Activated CD8-positive, alpha-beta T cell treated with anti-CD3 and anti-CD28 coated beads, Interleukin-2, amount 10 ng/mL, durations not matched to agents 7 days and 5 days (primary cell): Measurements from ENCODE around the gene EYS. TPM values are rescaled to one million over a fixed set of nuclear protein-coding genes. Genes with fewer than 3 reads are reported as not detected.

ENCODE experiments used
- ATAC-seq: fragments of 150-1000 bp; cut with Tn5 transposase; one replicate; pipeline ENCODE4 v1.10.0; 2021; ENCODE audit warnings: moderate library complexity
- CTCF ChIA-PET: fragments of 350-600 bp; sonication (Branson Sonifier 250); formaldehyde crosslinking; loops from one replicate; lab custom pipeline; 2021; ENCODE audit warnings: antibody characterized with exemption; lab: Charles Lee
- POLR2A ChIA-PET: fragments of 350-600 bp; sonication (Branson Sonifier 250); formaldehyde crosslinking; loops from one replicate; lab custom pipeline; 2021; ENCODE audit warnings: antibody characterized with exemption; lab: Charles Lee
- DNase-seq: peaks from one replicate; pipeline ENCODE4 v3.0.0-alpha.2; 2020
- H3K27ac Mint-ChIP-seq: one replicate; pipeline ENCODE4 v1.8.0; 2021; ENCODE audit warnings: mild to moderate bottlenecking, mixed read lengths
- H3K27me3 Mint-ChIP-seq: one replicate; pipeline ENCODE4 v1.8.0; 2021; ENCODE audit warnings: low read depth, mixed read lengths
- H3K36me3 Mint-ChIP-seq: one replicate; pipeline ENCODE4 v1.8.0; 2021; ENCODE audit warnings: low read depth, mixed read lengths
- H3K4me1 Mint-ChIP-seq: one replicate; pipeline ENCODE4 v1.8.0; 2021; ENCODE audit warnings: low read depth, mixed read lengths
- H3K4me3 Mint-ChIP-seq: one replicate; pipeline ENCODE4 v1.8.0; 2021; ENCODE audit warnings: mild to moderate bottlenecking, mixed read lengths
- H3K9me3 Mint-ChIP-seq: one replicate; pipeline ENCODE4 v1.8.0; 2022; ENCODE audit warnings: mixed read lengths; ENCODE audit not compliant: insufficient read depth
- total RNA-seq, 2 experiments: library from RNA; stranded (reverse); gene quantifications; one replicate each; pipeline ENCODE4 v1.2.3, GENCODE V29; 2021

EYS gene
- total RNA-seq, 2 experiments from 2014 or later = not detected

DNA sequence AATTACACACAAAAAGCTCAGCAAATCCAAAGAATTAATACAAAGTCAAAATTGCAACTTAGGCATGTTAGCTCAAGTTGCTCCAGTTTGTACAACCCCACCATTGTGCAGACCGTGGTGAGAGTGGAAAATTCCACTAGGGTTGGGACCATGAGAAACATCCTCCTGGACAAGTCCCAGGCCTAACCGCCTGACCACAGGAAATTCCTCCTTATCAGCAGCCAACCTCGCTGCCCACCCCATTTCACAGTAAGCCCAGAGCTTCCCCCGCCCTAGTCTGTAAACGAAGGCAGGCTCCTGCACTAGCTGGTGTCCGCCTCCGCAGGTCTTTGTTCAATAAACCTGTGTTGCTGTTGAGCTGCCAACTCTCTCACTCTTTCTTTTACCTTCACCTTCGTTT is 1023.3 kb downstream of the EYS start:
- ATAC-seq (no peak), DNase-seq (no peak)
- peaks cover 33% of the 10 kb centered on the region for H3K9me3 Mint-ChIP-seq
- H3K27ac Mint-ChIP-seq = no peak overlapping the region
- H3K36me3 Mint-ChIP-seq = no peaks in the 10 kb centered on the region
- CTCF ChIA-PET = no interaction called here
- H3K4me3 Mint-ChIP-seq = no peak overlapping the region
- POLR2A ChIA-PET = no interaction called here
- H3K27me3 Mint-ChIP-seq = no peaks in the 10 kb centered on the region
- no peaks in the 10 kb centered on the region for H3K4me1 Mint-ChIP-seq

- POLR2A ChIA-PET = no interaction called here
- ATAC-seq = no peak
- no peaks in the 10 kb centered on the region for H3K36me3 Mint-ChIP-seq
Measured at GRCh38 chr6:64681416-64682160, 1025.4 kb downstream of the EYS start.

DNA sequence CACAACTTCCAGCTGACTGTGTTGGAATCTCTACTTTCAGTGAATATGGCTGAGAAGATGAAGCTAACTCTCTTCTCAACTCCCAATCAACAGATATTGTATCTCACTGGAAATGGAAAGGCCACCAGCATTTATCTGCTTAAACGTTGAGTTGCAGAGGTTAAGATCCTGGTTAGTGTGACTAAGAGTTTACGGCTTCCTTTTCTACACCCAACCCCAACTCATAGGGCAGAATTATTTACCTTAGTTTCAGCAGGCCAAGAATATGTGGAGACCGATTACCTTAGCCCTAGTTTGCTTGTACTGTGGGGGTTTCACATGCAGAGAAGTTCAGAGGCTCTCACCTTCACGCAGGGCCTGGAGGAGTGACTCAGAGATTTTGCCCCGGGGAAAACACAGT is 1026.6 kb downstream of the EYS start:
- H3K4me1 Mint-ChIP-seq = no peaks in the 10 kb centered on the region
- no peak overlapping the region for H3K4me3 Mint-ChIP-seq
- no peaks in the 10 kb centered on the region for H3K27me3 Mint-ChIP-seq
- DNase-seq (no peak), ATAC-seq (no peak)
- no peak overlapping the region for H3K27ac Mint-ChIP-seq
- no peaks in the 10 kb centered on the region for H3K36me3 Mint-ChIP-seq
- ChIA-PET CTCF (no interaction called here), POLR2A (no interaction called here)
- peaks cover 24% of the 10 kb centered on the region for H3K9me3 Mint-ChIP-seq

More at GRCh38 chr6:64681416-64682160, 1025.4 kb downstream of the EYS start:
- CTCF ChIA-PET = no interaction called here
- Mint-ChIP-seq H3K27me3 (no peaks in the 10 kb centered on the region), H3K4me1 (no peaks in the 10 kb centered on the region), H3K4me3 (no peak overlapping the region), H3K27ac (no peak overlapping the region), H3K9me3 (peaks cover 29% of the 10 kb centered on the region)
- no peak for DNase-seq

DNA sequence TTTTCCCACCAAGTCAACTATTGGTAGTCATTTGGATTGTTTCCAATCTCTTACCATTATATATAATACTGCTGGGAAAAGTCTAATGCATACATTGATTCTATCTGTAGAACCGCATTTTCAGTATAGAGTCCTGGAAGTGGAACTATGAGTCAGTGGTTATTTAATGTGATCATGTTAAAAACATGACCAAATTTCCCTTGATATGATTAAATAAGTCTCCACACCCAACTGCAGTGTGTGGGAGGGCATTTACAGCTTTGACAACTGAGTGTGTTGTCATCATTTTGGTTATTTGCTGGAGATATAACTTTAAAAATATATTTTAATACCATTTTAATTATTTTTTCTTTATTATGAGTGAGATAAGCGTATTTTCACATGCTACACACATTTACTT is 1027.6 kb downstream of the EYS start:
- CTCF ChIA-PET = no interaction called here
- H3K9me3 Mint-ChIP-seq = peaks cover 22% of the 10 kb centered on the region
- no peak overlapping the region for H3K27ac Mint-ChIP-seq
- ATAC-seq (no peak), DNase-seq (no peak)
- H3K36me3 Mint-ChIP-seq = no peaks in the 10 kb centered on the region
- H3K27me3 Mint-ChIP-seq = no peaks in the 10 kb centered on the region
- no peaks in the 10 kb centered on the region for H3K4me1 Mint-ChIP-seq
- POLR2A ChIA-PET = no interaction called here
- H3K4me3 Mint-ChIP-seq = no peak overlapping the region

DNA sequence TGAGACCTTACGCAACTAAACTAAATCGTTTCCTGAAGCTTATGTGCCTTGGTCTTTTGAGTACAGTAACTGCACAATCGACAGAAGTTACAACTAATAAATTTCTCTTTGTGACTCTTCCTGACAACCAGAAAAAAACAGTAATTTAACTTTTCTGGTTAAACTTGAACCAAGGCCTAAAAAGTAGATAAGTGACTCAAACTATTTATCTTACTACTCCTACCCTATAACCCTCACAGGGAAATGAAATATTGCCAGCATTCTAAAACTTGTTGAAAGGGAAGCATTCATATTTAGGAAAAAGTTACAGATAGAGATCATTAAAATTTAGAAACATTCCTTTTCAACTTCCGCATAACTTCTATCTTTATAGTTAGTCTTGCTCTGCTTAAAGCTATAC is 1034.4 kb downstream of the EYS start:
- H3K27ac Mint-ChIP-seq = no peak overlapping the region
- ATAC-seq (no peak), DNase-seq (no peak)
- H3K4me1 Mint-ChIP-seq = no peaks in the 10 kb centered on the region
- ChIA-PET POLR2A (no interaction called here), CTCF (no interaction called here)
- no peaks in the 10 kb centered on the region for H3K27me3 Mint-ChIP-seq
- no peaks in the 10 kb centered on the region for H3K36me3 Mint-ChIP-seq
- H3K4me3 Mint-ChIP-seq = no peak overlapping the region
- no peaks in the 10 kb centered on the region for H3K9me3 Mint-ChIP-seq

GRCh38 chr6:64672131-64672530 is 1034.9 kb downstream of the EYS start:
- no peaks in the 10 kb centered on the region for H3K9me3 Mint-ChIP-seq
- H3K27ac Mint-ChIP-seq = no peak overlapping the region
- H3K4me3 Mint-ChIP-seq = no peak overlapping the region
- no peak for DNase-seq
- ChIA-PET POLR2A (no interaction called here), CTCF (no interaction called here)
- H3K4me1 Mint-ChIP-seq = no peaks in the 10 kb centered on the region
- H3K36me3 Mint-ChIP-seq = no peaks in the 10 kb centered on the region
- ATAC-seq = no peak
- H3K27me3 Mint-ChIP-seq = no peaks in the 10 kb centered on the region

- no peak for DNase-seq
- H3K36me3 Mint-ChIP-seq = no peaks in the 10 kb centered on the region
- no peak for ATAC-seq
- no peak overlapping the region for H3K27ac Mint-ChIP-seq
- H3K4me3 Mint-ChIP-seq = no peak overlapping the region
- H3K4me1 Mint-ChIP-seq = no peaks in the 10 kb centered on the region
- ChIA-PET POLR2A (no interaction called here), CTCF (no interaction called here)
- H3K9me3 Mint-ChIP-seq = peaks cover 13% of the 10 kb centered on the region
- H3K27me3 Mint-ChIP-seq = no peaks in the 10 kb centered on the region
Measured at GRCh38 chr6:64665137-64665536, 1041.9 kb downstream of the EYS start.

- DNase-seq (no peak), ATAC-seq (no peak)
- ChIA-PET CTCF (no interaction called here), POLR2A (no interaction called here)
- no peaks in the 10 kb centered on the region for H3K27me3 Mint-ChIP-seq
- H3K4me3 Mint-ChIP-seq = no peak overlapping the region
- no peaks in the 10 kb centered on the region for H3K4me1 Mint-ChIP-seq
- no peaks in the 10 kb centered on the region for H3K36me3 Mint-ChIP-seq
- H3K9me3 Mint-ChIP-seq = peaks cover 13% of the 10 kb centered on the region
- H3K27ac Mint-ChIP-seq = no peak overlapping the region
Measured at GRCh38 chr6:64664480-64664879, 1042.5 kb downstream of the EYS start.

GRCh38 chr6:64644024-64644423 is 1063.0 kb downstream of the EYS start:
- H3K9me3 Mint-ChIP-seq = peaks cover 11% of the 10 kb centered on the region
- POLR2A ChIA-PET = no interaction called here
- no peak overlapping the region for H3K27ac Mint-ChIP-seq
- CTCF ChIA-PET = no interaction called here
- no peak for ATAC-seq
- H3K36me3 Mint-ChIP-seq = no peaks in the 10 kb centered on the region
- no peak for DNase-seq
- H3K4me1 Mint-ChIP-seq = no peaks in the 10 kb centered on the region
- no peak overlapping the region for H3K4me3 Mint-ChIP-seq
- H3K27me3 Mint-ChIP-seq = no peaks in the 10 kb centered on the region

DNA sequence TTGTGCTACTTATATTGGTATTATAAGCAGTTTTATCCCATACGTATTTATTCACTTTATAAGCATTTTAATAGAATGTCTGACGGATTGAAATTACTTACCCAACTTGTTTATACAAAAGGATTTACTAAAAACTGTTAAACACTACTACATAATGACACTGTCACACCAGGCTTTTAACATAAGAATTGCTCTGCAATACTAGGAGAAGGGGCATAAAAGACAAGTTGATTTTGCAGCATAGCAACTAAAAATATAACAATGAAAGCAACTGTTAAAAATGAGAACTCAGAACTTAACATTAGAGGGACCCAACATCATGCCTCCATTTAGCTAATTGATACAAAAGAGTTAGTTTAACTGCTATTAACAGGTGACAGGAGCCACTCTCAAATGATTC is 1076.1 kb downstream of the EYS start:
- Mint-ChIP-seq H3K9me3 (peaks cover 19% of the 10 kb centered on the region), H3K4me3 (no peak overlapping the region), H3K4me1 (no peaks in the 10 kb centered on the region), H3K36me3 (no peaks in the 10 kb centered on the region), H3K27me3 (no peaks in the 10 kb centered on the region), H3K27ac (no peak overlapping the region)
- ATAC-seq (no peak), DNase-seq (no peak)
- ChIA-PET POLR2A (no interaction called here), CTCF (no interaction called here)

GRCh38 chr6:64622944-64623343 is 1084.1 kb downstream of the EYS start:
- no peak overlapping the region for H3K27ac Mint-ChIP-seq
- ChIA-PET CTCF (no interaction called here), POLR2A (no interaction called here)
- peaks cover 15% of the 10 kb centered on the region for H3K9me3 Mint-ChIP-seq
- no peaks in the 10 kb centered on the region for H3K36me3 Mint-ChIP-seq
- ATAC-seq (no peak), DNase-seq (no peak)
- H3K27me3 Mint-ChIP-seq = no peaks in the 10 kb centered on the region
- no peaks in the 10 kb centered on the region for H3K4me1 Mint-ChIP-seq
- H3K4me3 Mint-ChIP-seq = no peak overlapping the region

GRCh38 chr6:64602993-64603392 is 1104.0 kb downstream of the EYS start:
- CTCF ChIA-PET = interaction anchor here (0.6 kb wide), 1 partner anchor 13 kb away, joined by 3 read pairs; no protein-coding TSS in a partner anchor
- no peak for DNase-seq
- ATAC-seq = no peak
- no peaks in the 10 kb centered on the region for H3K27me3 Mint-ChIP-seq
- H3K27ac Mint-ChIP-seq = no peak overlapping the region
- H3K4me3 Mint-ChIP-seq = no peak overlapping the region
- no peaks in the 10 kb centered on the region for H3K4me1 Mint-ChIP-seq
- no peaks in the 10 kb centered on the region for H3K36me3 Mint-ChIP-seq
- POLR2A ChIA-PET = no interaction called here
- peaks cover 7% of the 10 kb centered on the region for H3K9me3 Mint-ChIP-seq

GRCh38 chr6:64591676-64592036 is 1115.4 kb downstream of the EYS start:
- ATAC-seq = no peak
- Mint-ChIP-seq H3K4me1 (no peaks in the 10 kb centered on the region), H3K27me3 (no peaks in the 10 kb centered on the region), H3K9me3 (peaks cover 17% of the 10 kb centered on the region), H3K4me3 (no peak overlapping the region), H3K36me3 (no peaks in the 10 kb centered on the region), H3K27ac (no peak overlapping the region)
- ChIA-PET POLR2A (no interaction called here), CTCF (no interaction called here)
- DNase-seq = no peak
